Erythroblast (primary cell): Measurements from ENCODE around the gene CNKSR1.
"Not testable (repeated sequence)": the region's sequence is repeated elsewhere in the genome, so short reads cannot be mapped to it uniquely, and the experiment has no call there.

ENCODE experiments used
- DNase-seq, 2 experiments: peaks; one replicate each; lab custom pipeline; 2025; lab: John Stamatoyannopoulos, UW
- GATA1 ChIP-seq: IDR thresholded peaks from 2 replicates; pipeline ENCODE4 v1.6.1; 2011; ENCODE audit warnings: low read depth, mild to moderate bottlenecking, control low read depth, low read length, moderate library complexity
- POLR2A ChIP-seq: IDR thresholded peaks from 2 replicates; pipeline ENCODE4 v1.6.1; 2011; ENCODE audit warnings: mild to moderate bottlenecking, low read length

The CNKSR1 gene

DNA sequence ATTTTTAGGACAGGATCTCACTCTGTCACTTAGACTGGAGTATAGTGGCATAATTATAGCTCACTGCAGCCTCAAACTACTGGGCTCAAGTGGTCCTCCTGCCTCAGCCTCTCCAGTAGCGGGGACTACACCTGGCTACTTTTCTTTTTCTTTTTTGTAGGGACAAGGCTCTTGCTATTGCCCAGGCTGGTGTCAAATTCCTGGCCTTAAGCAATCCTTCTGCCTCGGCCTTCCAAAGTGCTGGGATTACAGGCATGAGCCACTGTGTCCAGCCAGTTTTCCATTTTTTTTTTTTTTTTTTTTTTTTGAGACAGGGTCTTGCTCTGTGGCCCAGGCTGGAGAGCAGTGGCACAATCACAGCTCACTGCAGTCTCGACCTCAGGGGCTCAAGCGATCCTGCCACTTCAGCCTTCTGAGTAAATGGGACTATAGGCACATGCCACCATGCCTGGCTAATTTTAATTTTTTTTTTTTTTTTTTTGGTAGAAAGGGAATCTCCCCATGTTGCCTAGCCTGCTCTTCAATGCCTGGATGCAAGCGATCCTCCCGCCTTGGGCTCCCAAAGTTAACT, 36.1 kb downstream of the CNKSR1 start:
- TF ChIP-seq POLR2A = no peak
- TF ChIP-seq GATA1 = no peak
- no peak for DNase-seq

- TF ChIP-seq POLR2A (no peak), GATA1 (no peak)
These were observed 38.0 kb downstream of the CNKSR1 start for GRCh38 chr1:26215246-26215645.

GRCh38 chr1:26218906-26219494, 41.7 kb downstream of the CNKSR1 start:
- TF ChIP-seq GATA1 = no peak
- no peak for TF ChIP-seq POLR2A
- DNase-seq = no peak

More at GRCh38 chr1:26215246-26215645, 38.0 kb downstream of the CNKSR1 start:
- no peak for DNase-seq

DNA sequence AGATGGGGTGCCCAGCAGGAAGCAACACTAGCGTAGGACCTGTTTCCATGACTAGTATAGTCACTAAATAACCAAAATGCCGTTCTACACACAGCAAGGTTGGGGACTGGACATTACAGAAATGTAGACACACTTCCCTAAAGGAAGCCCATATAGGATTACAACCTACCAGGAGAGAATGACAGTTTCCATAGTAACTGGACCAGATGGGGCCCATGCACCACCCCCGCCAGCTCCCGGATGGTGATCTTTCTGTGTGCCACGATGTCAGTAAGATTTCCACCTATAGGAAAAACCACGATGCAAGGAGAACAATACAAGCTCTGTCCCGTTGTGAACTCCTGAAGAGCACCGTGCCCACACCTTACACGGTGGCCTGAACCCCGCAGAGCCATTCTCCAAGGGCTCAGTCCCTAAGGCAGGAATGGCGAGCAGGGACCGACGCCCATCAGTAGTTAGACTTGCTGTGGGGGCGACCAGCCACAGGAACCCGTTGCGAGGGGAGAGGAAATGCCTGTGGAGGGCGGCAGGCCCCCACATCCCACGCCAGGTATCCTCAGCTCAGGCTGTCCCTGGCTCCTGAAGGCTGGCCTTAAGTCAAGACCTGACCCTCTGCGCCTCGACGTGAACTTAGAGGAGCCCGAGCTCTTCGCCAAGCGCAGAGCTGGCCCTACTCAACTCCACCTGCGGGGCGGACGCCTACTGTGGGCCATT, 43.1 kb downstream of the CNKSR1 start:
- DNase-seq = no peak
- TF ChIP-seq GATA1 (no peak), POLR2A (no peak)

DNA sequence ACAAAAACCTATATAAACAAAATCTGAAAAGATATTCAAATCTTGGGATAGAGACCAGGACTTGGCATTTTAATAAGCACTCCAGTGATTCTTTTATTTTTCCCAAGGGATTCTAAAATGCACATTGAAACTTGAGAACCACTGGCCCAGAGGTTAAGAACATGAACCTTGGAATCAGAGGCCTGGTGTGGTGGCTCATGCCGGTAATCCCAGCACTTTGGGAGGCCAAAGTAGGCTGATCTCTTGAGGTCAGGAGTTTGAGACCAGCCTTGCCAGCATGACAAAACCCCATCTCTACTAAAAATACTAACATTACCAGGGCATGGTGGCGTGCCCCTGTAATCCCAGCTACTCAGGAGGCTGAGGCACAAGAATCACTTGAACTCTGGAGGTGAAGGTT, 43.8 kb downstream of the CNKSR1 start:
- TF ChIP-seq GATA1 (no peak), POLR2A (no peak)
- no peak for DNase-seq

GRCh38 chr1:26224606-26225005, 47.3 kb downstream of the CNKSR1 start:
- TF ChIP-seq POLR2A (no peak), GATA1 (no peak)
- DNase-seq = no peak

DNA sequence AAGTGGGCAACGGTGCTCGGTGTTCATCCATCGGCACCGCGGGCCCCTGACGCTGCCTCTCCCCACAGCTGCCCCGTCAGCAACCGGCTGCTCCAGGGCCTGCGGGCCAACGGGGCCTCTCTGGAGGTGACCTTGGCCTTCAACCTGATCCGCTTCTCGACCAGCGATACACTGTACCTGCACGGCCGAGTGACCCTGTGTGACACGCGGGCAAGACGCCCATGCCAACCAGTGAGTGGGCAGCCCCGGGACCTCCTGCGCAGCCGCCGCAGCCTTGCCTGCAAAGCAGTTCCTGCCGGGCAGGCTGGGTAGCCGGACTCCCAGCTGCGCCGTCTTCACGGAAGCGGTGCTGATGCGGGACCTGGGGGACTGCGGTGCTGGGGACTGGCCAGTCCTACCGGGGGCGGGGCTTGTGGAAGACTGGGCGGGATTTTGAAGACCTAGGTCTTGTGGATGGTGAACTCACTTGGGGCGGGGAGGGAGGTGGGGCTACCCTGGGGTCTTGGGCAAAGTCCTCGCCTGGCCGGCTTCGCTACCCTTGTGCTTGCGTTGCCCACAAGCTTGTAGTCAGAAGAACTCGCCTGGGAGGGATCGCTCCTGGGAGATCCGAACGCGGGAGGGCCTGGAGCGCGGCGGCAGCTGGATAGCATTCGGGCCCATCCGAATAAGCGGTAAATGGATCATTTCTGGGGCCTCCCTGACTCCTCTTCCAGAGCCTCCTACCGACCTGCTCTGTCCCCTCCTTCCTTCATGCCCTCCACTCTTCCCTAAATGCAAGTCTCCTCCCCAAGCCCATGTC, 47.9 kb downstream of the CNKSR1 start:
- TF ChIP-seq GATA1 = no peak
- no peak for TF ChIP-seq POLR2A
- DNase-seq = peak in 1 of 2 experiments; percentile 54

- DNase-seq = not testable (repeated sequence)
These were observed 53.4 kb downstream of the CNKSR1 start for GRCh38 chr1:26230682-26231081.

DNA sequence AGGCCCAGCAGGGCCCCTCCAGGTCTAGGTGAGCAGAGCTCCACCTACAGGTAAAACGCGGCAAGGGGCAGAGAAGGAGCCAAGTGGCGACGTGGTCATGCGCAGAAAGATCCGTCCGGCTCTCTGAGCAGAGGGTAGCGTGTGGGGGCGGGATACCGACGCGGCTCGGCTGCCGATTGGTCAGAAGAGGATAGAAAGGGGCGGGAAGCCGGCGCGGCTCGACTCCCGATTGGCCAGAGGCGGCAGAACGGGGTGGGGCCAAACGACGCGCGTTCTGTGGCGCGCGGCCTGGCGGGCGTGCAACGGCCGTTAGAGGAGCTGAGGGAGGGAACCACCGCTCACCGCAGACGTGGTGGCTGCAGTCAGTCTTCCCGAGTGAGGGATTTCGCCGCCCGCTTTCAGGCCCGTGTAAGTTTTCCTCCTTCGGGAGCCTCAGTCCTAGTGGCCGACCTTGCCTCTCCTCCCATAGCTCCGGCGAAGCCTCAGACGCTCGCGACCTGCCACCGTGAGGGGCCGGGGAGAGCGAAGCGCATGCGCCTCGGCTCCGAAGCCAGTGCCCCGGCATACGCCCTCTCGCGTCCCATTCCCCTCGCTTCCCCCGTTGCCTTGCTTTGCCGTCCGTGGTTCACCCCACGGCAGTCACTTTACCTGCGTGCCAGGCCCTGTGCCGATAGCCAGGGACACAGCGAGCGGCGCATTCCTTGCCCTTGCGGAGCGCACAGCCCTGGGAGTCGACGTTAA, 56.8 kb downstream of the CNKSR1 start, which contains the start of gene CEP85:
Gene CEP85, plus strand, starts transcription at position 298 of the 741 bp plus-strand sequence. CDS start 5,584 bp downstream, outside the sequence.
- TF ChIP-seq GATA1 (no peak), POLR2A (peak; percentile 98)
- peak; percentile 98 to 100 for DNase-seq

DNA sequence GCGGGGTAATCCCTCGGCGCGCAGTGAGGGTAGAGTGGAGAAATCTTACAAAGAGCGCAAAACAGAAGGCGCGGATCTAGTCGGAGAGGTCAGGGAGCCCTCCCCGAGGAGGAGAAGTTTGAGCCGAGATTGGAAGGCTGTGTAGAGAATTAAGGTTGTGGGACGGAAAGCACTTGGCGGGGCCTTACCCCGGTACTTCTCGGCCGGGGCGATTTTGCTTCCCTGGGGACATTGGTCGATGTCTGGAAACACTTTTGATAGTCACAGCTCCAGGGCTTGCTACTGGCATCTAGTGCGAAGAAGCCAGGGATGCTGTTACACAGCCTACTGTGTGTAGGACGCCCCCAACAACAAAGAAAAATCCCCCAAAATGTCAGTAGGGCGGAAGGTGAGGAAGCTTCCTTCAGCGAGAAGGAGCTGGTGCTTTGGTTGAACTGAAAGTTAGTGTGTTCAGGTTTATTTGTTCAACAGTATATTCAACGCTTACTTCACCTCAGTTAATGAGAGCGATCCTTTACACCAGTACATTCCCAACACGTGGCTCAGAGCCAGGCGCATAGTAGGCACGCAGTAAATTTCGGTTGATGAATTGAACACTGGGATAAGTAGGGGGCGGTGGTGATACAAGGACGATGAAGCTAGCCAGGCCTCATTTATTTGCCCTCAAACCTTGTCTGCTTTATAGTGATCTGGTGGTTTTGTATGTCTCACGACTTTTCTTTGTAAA, 57.5 kb downstream of the CNKSR1 start:
- peak in 1 of 2 experiments; percentile 67 for DNase-seq
- TF ChIP-seq POLR2A = no peak
- TF ChIP-seq GATA1 = no peak

DNA sequence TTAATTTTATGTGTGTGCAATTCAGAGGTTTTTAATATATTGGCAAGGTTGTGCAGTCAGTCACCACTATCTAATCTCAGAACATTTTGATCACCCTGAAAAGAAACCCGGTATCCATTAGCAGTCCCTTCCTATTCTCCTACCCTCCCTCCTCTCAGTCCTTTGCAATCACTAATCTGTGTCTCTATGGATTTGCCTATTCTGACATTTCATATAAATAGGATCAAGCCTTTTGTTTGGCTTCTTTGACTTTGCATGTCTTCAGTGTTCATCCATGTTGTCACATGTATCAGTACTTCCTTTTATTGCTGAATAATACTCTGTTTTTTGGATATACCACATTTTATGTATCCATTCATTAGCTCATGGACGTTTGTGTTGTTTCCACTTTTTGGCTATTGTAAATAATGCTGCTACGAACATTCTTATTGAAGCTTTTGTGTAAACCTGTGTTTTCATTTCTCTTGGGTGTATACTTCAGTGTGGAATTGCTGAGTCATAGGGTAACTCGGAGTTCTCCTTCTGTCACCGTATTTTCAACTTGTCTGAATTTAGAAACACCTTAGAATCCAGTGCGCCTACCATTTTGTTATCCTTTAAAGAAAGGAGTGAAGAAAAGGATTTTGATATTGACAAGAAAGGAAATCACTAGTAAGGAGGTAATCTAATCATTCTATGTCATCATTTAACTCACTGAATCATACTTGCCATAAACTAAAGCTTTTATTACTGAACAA, 60.1 kb downstream of the CNKSR1 start:
- peak; percentile 75 to 82 for DNase-seq
- TF ChIP-seq GATA1 = no peak
- TF ChIP-seq POLR2A = no peak
